Mucosa of gallbladder (tissue), 1 donor: ENCODE results near the gene KIAA1755. TPM values are rescaled to one million over a fixed set of nuclear protein-coding genes. Genes with fewer than 3 reads are reported as not detected.

Experiments used
- DNase-seq: peaks from one replicate; pipeline ENCODE4 v3.0.0-alpha.2; 2020; ENCODE audit warnings: low spot score
- total RNA-seq: library from RNA; stranded (reverse); gene quantifications from one replicate; pipeline ENCODE4 v1.2.1, GENCODE V29; 2021
- donor health status: DM: no; HTN: no; CAD: no.

KIAA1755 gene
- total RNA-seq, 1 donor from 2014 or later, result 7.1 TPM

GRCh38 chr20:38238829-38239228 is 21.7 kb downstream of the KIAA1755 start:
- DNase-seq, result no peak

DNA sequence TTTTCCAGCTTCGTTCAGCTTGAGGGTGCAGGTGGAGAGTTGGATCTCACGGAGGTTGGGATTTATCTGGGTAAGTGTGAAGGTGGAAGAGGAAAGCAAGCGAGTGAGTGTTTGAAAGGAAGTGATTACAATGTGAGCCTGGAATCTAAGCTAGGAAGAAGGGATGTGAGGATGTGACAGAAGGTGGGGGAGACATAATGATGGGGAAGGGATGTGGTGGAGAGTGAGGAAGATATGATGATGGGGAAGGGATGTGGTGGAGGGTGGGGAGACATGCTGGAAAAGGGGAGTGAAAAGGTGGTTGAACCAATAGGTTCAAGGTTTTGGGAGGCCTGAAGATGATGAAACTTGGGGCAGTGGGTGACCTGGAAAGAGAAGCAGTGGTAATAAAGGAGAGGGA is 23.2 kb downstream of the KIAA1755 start:
- no peak for DNase-seq

GRCh38 chr20:38231531-38232121 is 28.9 kb downstream of the KIAA1755 start:
- DNase-seq, result no peak

GRCh38 chr20:38230957-38231526 is 29.5 kb downstream of the KIAA1755 start:
- DNase-seq, result no peak

GRCh38 chr20:38230253-38230551 is 30.3 kb downstream of the KIAA1755 start:
- DNase-seq, result no peak

- DNase-seq, result no peak
Observed at GRCh38 chr20:38229376-38230252, 30.9 kb downstream of the KIAA1755 start.

GRCh38 chr20:38228436-38228835 is 32.1 kb downstream of the KIAA1755 start:
- DNase-seq, result no peak

DNA sequence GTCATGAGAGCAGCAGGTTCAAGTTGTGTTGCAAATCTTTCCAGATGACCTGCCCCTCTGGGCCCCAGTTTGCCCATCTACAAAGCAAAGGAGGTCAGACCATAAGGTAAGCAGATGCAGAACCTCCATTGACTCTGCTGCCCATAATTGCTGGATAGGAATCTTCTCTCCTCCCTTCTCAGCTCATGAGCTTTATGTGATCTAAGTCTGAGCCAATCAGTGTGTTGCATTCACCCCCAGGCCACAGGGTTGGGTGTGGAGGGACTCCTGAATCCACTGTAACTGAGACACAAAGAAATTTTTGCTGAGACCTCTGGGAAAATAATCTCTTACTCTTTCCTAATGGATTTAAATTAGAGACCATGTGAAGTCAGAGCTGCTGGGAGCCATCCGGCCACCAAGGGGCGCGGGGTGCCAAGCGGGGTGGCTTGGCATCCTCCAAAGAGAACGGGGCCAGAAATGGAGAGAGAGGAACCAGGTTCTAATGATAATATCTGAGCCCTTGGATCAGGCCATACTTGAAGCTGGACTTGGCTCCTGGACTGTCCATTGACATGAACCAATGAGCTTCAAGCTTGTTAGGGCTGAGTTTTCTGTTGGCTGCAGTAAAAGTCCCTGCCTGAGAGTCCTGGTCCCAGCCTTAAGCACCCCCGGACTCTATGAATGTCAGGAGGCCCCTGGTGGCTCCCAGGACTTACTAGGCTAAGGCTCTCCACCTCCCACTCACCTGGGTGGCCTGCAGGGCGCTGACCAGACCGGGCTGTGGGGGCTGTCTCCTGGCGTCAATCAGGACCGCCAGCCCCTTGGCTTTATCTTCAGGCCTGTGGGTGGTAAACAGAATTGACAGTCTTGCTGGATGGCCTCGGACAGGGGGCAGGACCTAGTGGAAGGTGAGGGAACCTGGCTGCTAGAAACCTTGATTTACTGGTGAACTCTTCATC is 32.8 kb downstream of the KIAA1755 start:
- no peak for DNase-seq

GRCh38 chr20:38226553-38226952 is 34.0 kb downstream of the KIAA1755 start:
- no peak for DNase-seq

DNA sequence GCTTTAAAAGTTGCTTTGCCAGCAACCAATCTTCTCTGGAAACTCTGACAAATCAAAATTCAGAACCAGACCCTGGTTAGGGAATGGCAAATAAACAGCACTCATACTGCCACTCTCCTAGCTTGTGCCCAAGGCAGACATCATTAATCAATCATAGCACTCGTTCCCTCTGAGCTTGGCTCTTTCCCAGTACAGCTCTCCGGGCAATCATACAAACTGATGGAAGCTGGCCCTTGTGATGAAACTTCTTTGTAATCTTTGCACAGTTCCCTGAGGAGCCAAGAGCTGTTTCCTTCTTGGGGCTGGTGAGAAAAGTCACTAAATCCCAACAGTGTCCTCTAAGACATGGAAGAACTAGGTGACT is 34.7 kb downstream of the KIAA1755 start:
- DNase-seq, result no peak

DNA sequence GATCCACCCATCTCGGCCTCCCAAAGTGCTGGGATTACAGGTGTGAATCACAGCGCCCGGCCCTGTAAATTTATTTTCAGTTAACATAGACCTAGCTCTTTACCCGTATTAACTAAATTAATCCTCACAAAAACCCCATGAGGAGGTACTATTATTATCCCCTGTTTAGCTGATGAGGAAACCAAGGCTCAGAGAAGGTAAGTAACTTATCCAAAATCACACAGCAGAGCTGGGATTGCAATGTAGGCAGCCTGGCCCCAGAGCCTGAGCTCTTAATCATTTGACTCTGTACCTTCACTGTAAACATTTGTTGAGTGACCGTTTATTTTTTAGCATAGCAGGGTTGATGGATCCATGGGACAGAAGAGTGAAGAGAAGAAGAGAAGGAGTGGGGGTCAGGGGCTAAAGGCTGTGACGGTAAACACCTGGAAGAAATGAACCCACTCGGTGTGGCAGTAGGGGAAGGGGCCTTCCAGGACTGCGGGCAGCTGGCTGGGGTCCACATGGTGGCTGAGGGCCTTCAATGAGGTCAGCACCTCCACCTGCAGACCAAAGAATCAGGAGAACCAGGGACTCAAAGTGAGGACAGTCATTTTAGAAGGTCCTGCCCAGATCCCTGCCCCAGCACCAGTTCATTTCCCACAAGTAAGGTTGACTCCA is 35.2 kb downstream of the KIAA1755 start:
- no peak for DNase-seq

GRCh38 chr20:38224531-38224930 is 36.0 kb downstream of the KIAA1755 start:
- DNase-seq, result no peak

- DNase-seq, result no peak
Observed at GRCh38 chr20:38223743-38224100, 36.8 kb downstream of the KIAA1755 start.

GRCh38 chr20:38222923-38223742 is 37.4 kb downstream of the KIAA1755 start:
- no peak for DNase-seq

DNA sequence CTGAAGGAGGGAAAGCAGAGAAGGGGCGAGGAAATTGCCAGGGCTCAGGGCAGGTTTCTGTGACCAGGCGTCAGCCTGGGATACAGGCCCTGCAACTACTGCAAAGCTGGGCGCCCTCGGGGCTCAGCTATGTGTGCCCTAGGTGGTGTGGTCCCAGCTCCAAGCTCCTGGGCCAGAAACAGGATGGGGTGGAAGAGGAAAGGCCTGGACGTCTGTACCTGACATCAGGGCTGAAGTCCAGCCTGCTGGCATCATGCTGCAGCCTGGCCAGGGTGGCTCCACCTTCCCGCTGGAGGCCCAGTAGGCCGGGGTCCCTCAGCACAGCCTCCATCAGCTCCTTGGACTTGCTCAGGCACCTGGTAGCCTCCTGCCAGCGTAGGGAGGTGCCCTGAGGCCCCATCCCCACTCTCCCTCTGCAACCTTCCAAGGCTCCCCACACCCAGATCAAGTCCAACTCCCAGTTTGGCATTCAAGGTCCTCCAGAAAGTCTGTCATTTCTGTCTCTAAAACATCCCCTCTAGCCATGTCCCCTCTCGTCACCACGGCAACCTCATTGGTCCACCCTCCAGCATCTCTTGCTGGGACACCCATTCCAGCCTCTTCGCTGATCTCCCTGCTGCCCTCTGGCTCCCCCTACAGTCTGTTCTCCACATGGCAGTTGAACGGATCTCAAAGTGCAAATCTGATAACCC is 38.2 kb downstream of the KIAA1755 start:
- peak; percentile 54 for DNase-seq

DNA sequence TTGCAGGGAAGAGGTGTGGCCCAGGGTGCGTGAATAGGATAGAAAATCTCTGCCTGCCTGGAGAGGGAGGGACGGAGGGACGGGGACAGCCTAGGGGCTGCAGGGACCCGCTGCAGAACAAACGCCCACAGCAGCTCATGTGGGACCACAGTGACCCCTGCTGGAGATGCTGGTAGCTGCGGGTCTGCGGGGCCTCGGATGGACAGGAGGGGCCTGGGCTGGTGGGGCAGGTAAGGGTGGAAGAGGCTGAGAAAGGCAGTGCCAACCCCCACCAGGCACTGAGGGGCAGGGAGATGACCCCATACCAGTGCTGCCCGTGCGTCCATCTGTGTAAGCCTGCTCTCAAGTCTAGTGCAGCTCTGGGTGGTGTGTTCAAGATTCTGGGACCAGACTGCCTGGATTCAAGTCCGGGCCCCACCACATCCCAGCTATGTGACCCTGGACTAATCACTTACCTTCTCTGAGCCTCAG is 39.4 kb downstream of the KIAA1755 start:
- peak; percentile 43 for DNase-seq

DNA sequence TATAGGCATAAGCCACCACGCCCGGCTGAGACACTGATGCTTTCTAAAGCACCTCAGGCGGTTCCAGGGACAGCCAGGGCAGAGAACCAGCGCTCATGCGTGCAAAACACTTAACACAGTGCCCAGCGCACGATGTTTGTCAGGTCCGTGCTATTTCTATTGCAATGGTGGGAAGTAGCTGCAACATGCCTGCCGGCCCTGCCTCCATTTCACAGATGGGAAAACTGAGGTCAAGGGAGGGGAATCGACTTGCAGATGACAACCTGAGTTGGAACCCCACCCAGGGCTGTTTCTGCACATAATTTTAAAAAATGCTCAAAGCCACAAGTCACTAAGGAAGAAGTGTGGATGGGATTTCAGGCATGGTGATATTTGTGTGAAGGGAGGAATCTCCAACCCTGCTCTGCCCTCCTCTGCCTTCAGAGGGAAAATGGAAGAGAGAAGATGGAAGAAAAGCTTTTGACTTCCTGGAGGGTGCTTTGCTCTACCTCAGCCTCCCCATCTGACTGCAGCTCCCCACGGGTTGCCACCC is 39.9 kb downstream of the KIAA1755 start:
- DNase-seq, result no peak

GRCh38 chr20:38219006-38219950 is 41.3 kb downstream of the KIAA1755 start:
- no peak for DNase-seq

GRCh38 chr20:38218566-38218885 is 42.0 kb downstream of the KIAA1755 start:
- DNase-seq, result no peak
